Stomach (tissue), 9 donors: ENCODE data around the gene DNAH6. TPM values are rescaled to one million over a fixed set of nuclear protein-coding genes. Genes with fewer than 3 reads are reported as not detected.
"Not testable (repeated sequence)": the region's sequence is repeated elsewhere in the genome, so short reads cannot be mapped to it uniquely, and the experiment has no call there.

Source experiments
- DNase-seq, 2 donors: peaks; one replicate each; pipeline versions ENCODE4 v3.0.0 to v3.0.0-alpha.2; 2013 to 2019
- H3K27ac ChIP-seq, 5 donors: fragments of 200-600 bp in 4 of 5; sonication (generic) in 4 of 5; one replicate each; pipeline ENCODE4 v1.5.1; 2013 to 2019; ENCODE audit warnings: mild to moderate bottlenecking in 1 of 5, moderate library complexity in 1 of 5
- H3K27me3 ChIP-seq, 3 donors: fragments of 200-600 bp; sonication (generic); one replicate each; pipeline ENCODE4 v1.5.1; 2017 to 2019; ENCODE audit warnings: mixed run types in 1 of 3
- H3K36me3 ChIP-seq, 4 donors: fragments of 200-600 bp; sonication (generic); 1 replicate in 3 of 4; 2 replicates in 1 of 4; pipeline ENCODE4 v1.5.1; 2016 to 2019
- H3K4me1 ChIP-seq, 4 donors: fragments of 200-600 bp; sonication (generic); one replicate each; pipeline ENCODE4 v1.5.1; 2016 to 2019
- H3K4me3 ChIP-seq, 4 donors: fragments of 200-600 bp; sonication (generic) in 3 of 4; one replicate each; pipeline ENCODE4 v1.5.1; 2016 to 2019; ENCODE audit warnings: mild to moderate bottlenecking in 1 of 4
- H3K9me3 ChIP-seq, 4 donors: fragments of 200-600 bp; sonication (generic); one replicate each; pipeline ENCODE4 v1.5.1; 2016 to 2019
- EP300 ChIP-seq: sonication (generic); formaldehyde crosslinking; IDR thresholded peaks from one replicate; pipeline ENCODE4 v1.6.1; 2017; ENCODE audit warnings: antibody characterized with exemption
- POLR2A ChIP-seq, 4 donors: fragments of 450-650 bp; IDR thresholded peaks; one replicate each; pipeline ENCODE4 v1.6.1; 2016; ENCODE audit warnings: antibody characterized with exemption in 4 of 4, control low read depth in 2 of 4, mild to moderate bottlenecking in 1 of 4, moderate library complexity in 1 of 4
- POLR2AphosphoS5 ChIP-seq, 3 donors: sonication (generic); formaldehyde crosslinking; IDR thresholded peaks; one replicate each; pipeline ENCODE4 v1.6.1; 2016; ENCODE audit warnings: antibody characterized with exemption in 3 of 3
- WGBS, 5 donors: extraction: QIAGEN DNeasy Blood & Tissue Kit in 3 of 5; methylation state at CpG; one replicate each; pipeline versions ENCODE4 v1.1.5 to v1.1.7; 2013 to 2018; 5-methylcytosine and 5-hydroxymethylcytosine counted together
- intact Hi-C: fragments of 100-400 bp; cut with DNase I; formaldehyde crosslinking; loops from one replicate; pipeline ENCODE4 v1.15.1; 2023; ENCODE audit warnings: low total_unique reads
- polyA plus RNA-seq, 3 donors: library from polyadenylated mRNA; stranded (reverse); fragments of 200-250 nt; gene quantifications; one replicate each; pipeline ENCODE4 v1.2.3, GENCODE V29; 2013
- total RNA-seq, 5 donors: library from RNA; depleted of rRNA; stranded (reverse); fragments of >200 nt; gene quantifications; one replicate each; pipeline versions ENCODE4 v1.1.0 to v1.2.3, GENCODE V29; 2014 to 2016
- TF ChIP-seq, protein P1 (sequence below), 7 experiments: fragments of 450-650 bp in 4 of 7; fragments of 200-600 bp in 3 of 7; sonication (generic) in 3 of 7; IDR thresholded peaks; one replicate each; pipeline ENCODE4 v1.5.1; 2016 to 2019; ENCODE audit warnings: antibody characterized with exemption in 7 of 7, control low read depth in 2 of 7, mild to moderate bottlenecking in 1 of 7
- donor health status: healthy with polysubstance abuse.
- donor health status: Bipolar disorder and iron deficiency.
- donor health status: healthy.

The DNAH6 gene
- total and polyA plus RNA-seq, 8 donors, result 0.15 to 4.5 (median 0.44) TPM

DNA sequence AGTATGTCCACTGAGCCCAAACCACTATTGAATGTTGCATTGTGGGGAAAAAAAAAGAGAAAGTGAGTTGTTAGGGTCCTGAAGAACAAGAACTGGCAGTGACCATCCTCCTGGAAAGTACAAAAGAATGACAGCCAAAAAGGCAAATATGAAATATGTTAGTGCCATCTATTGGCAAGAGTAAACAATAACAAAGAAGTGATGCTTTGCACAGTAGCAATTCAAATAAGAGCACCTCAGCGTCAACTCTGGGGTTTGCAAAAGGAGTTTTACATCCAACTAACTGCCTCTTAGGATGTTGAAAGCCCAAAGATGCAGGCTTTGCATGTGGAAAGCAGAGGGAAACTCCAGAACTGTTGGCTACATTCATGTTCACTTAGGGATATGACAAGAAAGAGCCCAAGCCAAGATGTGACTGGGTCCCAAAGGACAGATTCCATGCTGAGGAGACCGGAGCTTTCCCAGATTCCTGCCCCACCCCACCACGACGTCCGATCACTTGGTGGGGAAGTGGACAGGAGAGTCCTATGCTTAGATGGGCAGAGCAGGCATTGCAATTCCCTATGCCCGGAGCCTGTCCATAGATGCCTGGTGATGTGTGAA lies 349.0 kb downstream of the DNAH6 start:
- Histone ChIP-seq H3K27me3 (no peaks in the 10 kb centered on the region), H3K4me3 (no peak overlapping the region), H3K27ac (no peak overlapping the region), H3K36me3 (no peaks in the 10 kb centered on the region), H3K9me3 (no peaks in the 10 kb centered on the region), H3K4me1 (no peaks in the 10 kb centered on the region)
- no peak for DNase-seq
- 59 to 84% (median 72%) methylated on average over 6 of the region's 6 CpGs for WGBS, 5 donors
- intact Hi-C loops, result loop anchor here (10.0 kb wide), 1 partner anchor 210 kb away; no protein-coding TSS in a partner anchor
- TF ChIP-seq, protein P1, sequence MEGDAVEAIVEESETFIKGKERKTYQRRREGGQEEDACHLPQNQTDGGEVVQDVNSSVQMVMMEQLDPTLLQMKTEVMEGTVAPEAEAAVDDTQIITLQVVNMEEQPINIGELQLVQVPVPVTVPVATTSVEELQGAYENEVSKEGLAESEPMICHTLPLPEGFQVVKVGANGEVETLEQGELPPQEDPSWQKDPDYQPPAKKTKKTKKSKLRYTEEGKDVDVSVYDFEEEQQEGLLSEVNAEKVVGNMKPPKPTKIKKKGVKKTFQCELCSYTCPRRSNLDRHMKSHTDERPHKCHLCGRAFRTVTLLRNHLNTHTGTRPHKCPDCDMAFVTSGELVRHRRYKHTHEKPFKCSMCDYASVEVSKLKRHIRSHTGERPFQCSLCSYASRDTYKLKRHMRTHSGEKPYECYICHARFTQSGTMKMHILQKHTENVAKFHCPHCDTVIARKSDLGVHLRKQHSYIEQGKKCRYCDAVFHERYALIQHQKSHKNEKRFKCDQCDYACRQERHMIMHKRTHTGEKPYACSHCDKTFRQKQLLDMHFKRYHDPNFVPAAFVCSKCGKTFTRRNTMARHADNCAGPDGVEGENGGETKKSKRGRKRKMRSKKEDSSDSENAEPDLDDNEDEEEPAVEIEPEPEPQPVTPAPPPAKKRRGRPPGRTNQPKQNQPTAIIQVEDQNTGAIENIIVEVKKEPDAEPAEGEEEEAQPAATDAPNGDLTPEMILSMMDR (IDR thresholded peaks at IDR 0.05), result no peak
- TF ChIP-seq POLR2AphosphoS5 (IDR thresholded peaks at IDR 0.05) (no peak), POLR2A (IDR thresholded peaks at IDR 0.05) (no peak), EP300 (no peak)

DNA sequence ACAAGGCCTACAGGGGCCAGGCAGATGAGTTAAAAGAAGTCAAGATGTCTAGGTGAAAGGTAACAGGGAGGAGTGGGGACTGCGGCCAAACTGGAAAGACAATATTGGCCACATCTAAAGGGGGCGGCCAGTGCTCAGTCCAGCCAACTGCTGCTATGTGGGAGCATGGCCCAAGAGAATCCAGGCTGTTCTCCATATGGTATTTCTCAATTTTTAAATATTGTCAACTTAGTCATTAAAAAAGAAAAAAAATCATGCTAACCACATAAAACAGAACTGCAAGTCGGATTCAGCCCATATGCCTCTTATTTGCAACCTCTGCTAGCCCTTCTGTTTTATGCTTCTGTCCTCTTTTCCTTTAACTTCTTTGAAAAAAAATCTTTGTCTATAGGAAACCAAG lies 349.8 kb downstream of the DNAH6 start:
- no peak for TF ChIP-seq POLR2AphosphoS5 (IDR thresholded peaks at IDR 0.05)
- no peak for TF ChIP-seq POLR2A (IDR thresholded peaks at IDR 0.05)
- TF ChIP-seq, protein P1 (IDR thresholded peaks at IDR 0.05), result no peak
- TF ChIP-seq EP300, result no peak
- 78 to 92% (median 85%) methylated on average over 3 of the region's 3 CpGs for WGBS, 5 donors
- H3K9me3 ChIP-seq, result no peaks in the 10 kb centered on the region
- H3K27ac ChIP-seq, result no peak overlapping the region
- intact Hi-C loops, result loop anchor here (10.0 kb wide), 1 partner anchor 211 kb away; no protein-coding TSS in a partner anchor
- no peaks in the 10 kb centered on the region for H3K27me3 ChIP-seq
- H3K4me1 ChIP-seq, result no peaks in the 10 kb centered on the region
- no peak overlapping the region for H3K4me3 ChIP-seq
- no peaks in the 10 kb centered on the region for H3K36me3 ChIP-seq
- DNase-seq, result no peak

DNA sequence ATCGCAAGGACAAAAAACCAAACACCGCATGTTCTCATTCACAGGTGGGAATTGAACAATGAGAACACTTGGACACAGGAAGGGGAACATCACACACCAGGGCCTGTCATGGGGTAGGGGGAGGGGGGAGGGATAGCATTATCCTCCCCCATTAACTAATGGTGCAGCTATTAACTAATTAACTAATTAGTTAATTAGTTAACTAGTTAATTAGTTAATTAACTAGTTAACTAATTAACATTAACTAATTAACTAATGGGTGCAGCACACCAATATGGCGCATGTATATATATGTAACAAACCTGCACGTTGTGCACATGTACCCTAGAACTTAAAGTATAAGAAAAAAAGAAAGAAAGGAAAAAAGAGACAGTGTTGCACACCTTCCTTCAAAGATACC lies 352.0 kb downstream of the DNAH6 start:
- not testable (repeated sequence) for H3K27me3 ChIP-seq, H3K9me3 ChIP-seq, H3K4me1 ChIP-seq, DNase-seq, H3K27ac ChIP-seq, H3K36me3 ChIP-seq, H3K4me3 ChIP-seq
- intact Hi-C loops, result loop anchor here (10.0 kb wide), 1 partner anchor 214 kb away; no protein-coding TSS in a partner anchor
- 92 to 98% (median 95%) methylated on average over 2 to 4 of the region's 4 CpGs for WGBS, 5 donors

Other genes with a start within 250 kb of the DNAH6 start
- 10 to 100 TPM; 19.6 to 98.6 (median 83.7) TPM for gene SUCLG1, start 57.2 kb upstream of the DNAH6 start, total RNA-seq
- 100 to 1,000 TPM in 2 of 3 donors, 10 to 100 TPM in 1; 89.0 to 115 (median 102) TPM for gene SUCLG1, start 57.2 kb upstream of the DNAH6 start, polyA plus RNA-seq